ENCODE data around the gene OXSM. TPM values are rescaled to one million over a fixed set of nuclear protein-coding genes. Genes with fewer than 3 reads are reported as not detected.

OXSM gene
- polyA plus RNA-seq, 1 donor (not counting 4 experiments of a cell fraction or from before 2014, with no cell fraction given): 31.6 TPM

DNA sequence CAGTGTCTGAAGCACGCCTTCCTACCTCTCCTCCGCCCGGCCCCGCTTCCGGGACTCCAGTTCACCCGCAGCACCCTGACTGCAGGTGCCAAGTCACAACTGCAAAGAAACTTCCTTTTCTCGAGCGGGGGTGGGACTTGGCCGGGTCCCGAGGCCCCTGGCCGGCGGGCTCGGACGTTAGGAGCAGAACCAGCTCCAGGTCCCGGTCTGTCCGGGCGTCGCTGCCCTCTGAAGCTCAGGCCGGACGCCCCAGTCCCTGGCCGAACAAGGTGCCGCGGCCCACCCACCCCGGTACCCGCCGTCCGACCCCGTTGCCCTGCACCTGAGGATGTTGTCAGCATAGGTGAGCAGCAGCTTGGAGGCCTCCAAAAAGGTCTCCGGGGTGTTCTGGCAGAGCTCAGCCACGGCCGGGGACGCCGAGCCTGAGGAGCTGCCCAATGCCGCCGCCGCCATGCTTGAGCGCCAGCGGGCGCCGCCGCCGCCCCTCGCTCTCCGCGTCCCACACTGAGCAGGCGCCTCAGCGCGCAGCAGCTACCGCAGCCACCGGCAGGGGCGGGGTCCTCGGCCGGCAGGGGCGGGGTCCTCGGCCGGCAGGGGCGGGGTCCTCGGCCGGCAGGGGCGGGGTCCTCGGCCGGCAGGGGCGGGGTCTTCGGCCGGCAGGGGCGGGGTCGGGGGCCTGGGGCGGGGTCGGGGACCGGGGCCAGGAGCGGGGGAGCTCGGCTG lies 6.8 kb upstream of the OXSM start, which contains the start of gene NGLY1:
NGLY1 (minus strand) TSS at position 506 of the 723 bp plus-strand sequence; CDS start at position 453, 53 bp downstream.
- H3K9ac ChIP-seq (ENCODE audit: control insufficient read depth, extremely low read depth, insufficient read depth, low read length): peak within 1 kb of the TSS; percentile 75
- no peak for DNase-seq (ENCODE audit: low read depth, low spot score)
- no peaks in the 10 kb centered on the region for H3K9me1 ChIP-seq (ENCODE audit: control insufficient read depth, extremely low read depth, insufficient read depth, low read length)
- H4K20me1 ChIP-seq (ENCODE audit: control insufficient read depth, extremely low read depth, insufficient read depth, low read length): no peaks in the 10 kb centered on the region
- peaks cover 31% of the 10 kb centered on the region for H3K79me2 ChIP-seq (ENCODE audit: control insufficient read depth, insufficient read depth, low read length)
- no peak for FAIRE-seq
- no peaks in the 10 kb centered on the region for H3K27me3 ChIP-seq (ENCODE audit: control insufficient read depth, extremely low read depth, insufficient read depth, low read length)
- TF ChIP-seq, protein P1, sequence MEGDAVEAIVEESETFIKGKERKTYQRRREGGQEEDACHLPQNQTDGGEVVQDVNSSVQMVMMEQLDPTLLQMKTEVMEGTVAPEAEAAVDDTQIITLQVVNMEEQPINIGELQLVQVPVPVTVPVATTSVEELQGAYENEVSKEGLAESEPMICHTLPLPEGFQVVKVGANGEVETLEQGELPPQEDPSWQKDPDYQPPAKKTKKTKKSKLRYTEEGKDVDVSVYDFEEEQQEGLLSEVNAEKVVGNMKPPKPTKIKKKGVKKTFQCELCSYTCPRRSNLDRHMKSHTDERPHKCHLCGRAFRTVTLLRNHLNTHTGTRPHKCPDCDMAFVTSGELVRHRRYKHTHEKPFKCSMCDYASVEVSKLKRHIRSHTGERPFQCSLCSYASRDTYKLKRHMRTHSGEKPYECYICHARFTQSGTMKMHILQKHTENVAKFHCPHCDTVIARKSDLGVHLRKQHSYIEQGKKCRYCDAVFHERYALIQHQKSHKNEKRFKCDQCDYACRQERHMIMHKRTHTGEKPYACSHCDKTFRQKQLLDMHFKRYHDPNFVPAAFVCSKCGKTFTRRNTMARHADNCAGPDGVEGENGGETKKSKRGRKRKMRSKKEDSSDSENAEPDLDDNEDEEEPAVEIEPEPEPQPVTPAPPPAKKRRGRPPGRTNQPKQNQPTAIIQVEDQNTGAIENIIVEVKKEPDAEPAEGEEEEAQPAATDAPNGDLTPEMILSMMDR (optimal IDR thresholded peaks at IDR 0.05 in 1 of 3, IDR thresholded peaks at IDR 0.05 in 1 of 3, conservative IDR thresholded peaks at IDR 0.05 in 1 of 3; ENCODE audit: extremely low read depth in 1 of 3, insufficient read depth in 2 of 3, low read length in 3 of 3): no peak
- no peak for TF ChIP-seq EZH2 (IDR thresholded peaks at IDR 0.05; ENCODE audit: low read length)
- H3K4me1 ChIP-seq (ENCODE audit: control insufficient read depth, extremely low read depth, insufficient read depth, low read length): peaks cover 9% of the 10 kb centered on the region
- dilution Hi-C loops (cut with MboI; ENCODE audit: extremely low pct_ligation_motif_present, low sequenced_read_pairs): no loop called here
- H2AFZ ChIP-seq (ENCODE audit: control insufficient read depth, low read length): peak within 1 kb of the TSS; percentile 95
- H3K27ac ChIP-seq (ENCODE audit: control insufficient read depth, insufficient read depth, low read length): peak within 1 kb of the TSS; percentile 61
- H3K9me3 ChIP-seq (ENCODE audit: control insufficient read depth, low read depth, low read length): no peaks in the 10 kb centered on the region
- no peaks in the 10 kb centered on the region for H3K36me3 ChIP-seq (ENCODE audit: control insufficient read depth in 2 of 2, extremely low read depth in 1 of 2, insufficient read depth in 2 of 2, low read length in 2 of 2)
- peak within 1 kb of the TSS; percentile 90 for H3K4me2 ChIP-seq (ENCODE audit: control insufficient read depth, extremely low read depth, insufficient read depth, low read depth, low read length)
- H3K4me3 ChIP-seq (ENCODE audit: control insufficient read depth in 2 of 3, extremely low read depth in 1 of 3, insufficient read depth in 2 of 3, low read depth in 1 of 3, low read length in 3 of 3): peak within 1 kb of the TSS; percentile 76 to 91 (median 77)

DNA sequence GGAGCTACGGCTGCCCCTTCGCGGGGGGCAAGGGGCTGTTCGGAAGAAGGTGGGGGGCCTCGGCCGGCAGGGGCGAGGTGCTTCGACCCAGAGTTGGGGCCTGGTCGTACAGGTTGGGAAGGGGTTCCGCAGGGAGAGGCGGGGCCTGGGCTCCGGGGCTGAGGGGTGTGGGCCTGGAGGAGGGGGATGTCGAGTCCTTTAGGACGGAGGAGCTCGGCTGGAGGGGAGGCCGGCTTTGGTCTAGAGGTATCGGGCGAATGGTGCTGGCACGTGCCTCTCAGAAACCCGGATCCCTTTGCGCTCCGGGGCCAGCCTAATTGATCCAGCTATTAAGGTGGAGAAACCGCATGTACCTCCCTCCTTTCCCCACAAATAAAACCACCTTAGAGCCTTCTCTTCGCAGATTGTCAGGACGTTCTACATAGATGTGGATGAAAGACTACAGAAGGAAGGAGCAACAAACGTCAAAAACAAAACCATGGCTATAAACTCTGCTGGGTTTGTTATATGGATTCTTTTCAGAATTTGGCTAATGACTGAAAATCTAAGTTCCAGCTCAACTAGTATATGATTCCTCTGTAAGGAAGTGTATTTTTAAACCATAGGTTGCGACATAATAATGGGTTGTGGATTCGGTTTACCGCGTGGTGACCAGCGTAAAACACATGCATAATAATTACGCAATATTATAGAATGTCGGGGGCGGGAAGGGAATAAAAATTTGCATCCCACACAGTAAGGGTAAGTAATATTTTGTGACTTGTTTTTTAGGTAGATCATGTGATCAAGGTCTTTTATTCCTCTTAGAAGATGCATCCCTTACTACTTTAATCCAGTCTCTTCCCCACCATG lies 6.0 kb upstream of the OXSM start:
- dilution Hi-C loops (cut with MboI; ENCODE audit: extremely low pct_ligation_motif_present, low sequenced_read_pairs): no loop called here
- peaks cover 9% of the 10 kb centered on the region for H3K4me1 ChIP-seq (ENCODE audit: control insufficient read depth, extremely low read depth, insufficient read depth, low read length)
- FAIRE-seq (no peak), DNase-seq (ENCODE audit: low read depth, low spot score) (no peak)
- peak overlapping the region; percentile 95 for H2AFZ ChIP-seq (ENCODE audit: control insufficient read depth, low read length)
- no peaks in the 10 kb centered on the region for H3K36me3 ChIP-seq (ENCODE audit: control insufficient read depth in 2 of 2, extremely low read depth in 1 of 2, insufficient read depth in 2 of 2, low read length in 2 of 2)
- H4K20me1 ChIP-seq (ENCODE audit: control insufficient read depth, extremely low read depth, insufficient read depth, low read length): no peaks in the 10 kb centered on the region
- H3K27me3 ChIP-seq (ENCODE audit: control insufficient read depth, extremely low read depth, insufficient read depth, low read length): no peaks in the 10 kb centered on the region
- H3K9ac ChIP-seq (ENCODE audit: control insufficient read depth, extremely low read depth, insufficient read depth, low read length): peak overlapping the region; percentile 75
- peaks cover 31% of the 10 kb centered on the region for H3K79me2 ChIP-seq (ENCODE audit: control insufficient read depth, insufficient read depth, low read length)
- peak overlapping the region; percentile 61 for H3K27ac ChIP-seq (ENCODE audit: control insufficient read depth, insufficient read depth, low read length)
- peak overlapping the region; percentile 75 to 79 (median 77) for H3K4me3 ChIP-seq (ENCODE audit: control insufficient read depth in 2 of 3, extremely low read depth in 1 of 3, insufficient read depth in 2 of 3, low read depth in 1 of 3, low read length in 3 of 3)
- H3K9me1 ChIP-seq (ENCODE audit: control insufficient read depth, extremely low read depth, insufficient read depth, low read length): no peaks in the 10 kb centered on the region
- H3K9me3 ChIP-seq (ENCODE audit: control insufficient read depth, low read depth, low read length): no peaks in the 10 kb centered on the region
- H3K4me2 ChIP-seq (ENCODE audit: control insufficient read depth, extremely low read depth, insufficient read depth, low read depth, low read length): peak overlapping the region; percentile 82
- TF ChIP-seq, protein P1 (optimal IDR thresholded peaks at IDR 0.05 in 1 of 3, IDR thresholded peaks at IDR 0.05 in 1 of 3, conservative IDR thresholded peaks at IDR 0.05 in 1 of 3; ENCODE audit: extremely low read depth in 1 of 3, insufficient read depth in 2 of 3, low read length in 3 of 3): no peak
- TF ChIP-seq EZH2 (IDR thresholded peaks at IDR 0.05; ENCODE audit: low read length): no peak

Data from keratinocyte (primary cell).